AG10803 (cell line): ENCODE measurements around the gene RBM18.

ENCODE experiments used
- DNase-seq: peaks from one replicate; pipeline ENCODE4 v3.0.0; 2010; ENCODE audit warnings: low read depth
- H3K4me3 ChIP-seq: 2 replicates; pipeline ENCODE4 v1.5.1; 2011; ENCODE audit warnings: mild to moderate bottlenecking, low read length, control low read depth
- CTCF ChIP-seq: conservative IDR thresholded peaks from 2 replicates; pipeline ENCODE4 v1.5.1; 2011; ENCODE audit warnings: mild to moderate bottlenecking, low read length, control low read depth, inconsistent platforms

RBM18 gene

GRCh38 chr9:122205176-122205575 is 59.5 kb downstream of the RBM18 start:
- no peak for DNase-seq
- no peak for TF ChIP-seq CTCF
- H3K4me3 ChIP-seq = no peak overlapping the region

GRCh38 chr9:122204491-122204890 is 60.1 kb downstream of the RBM18 start:
- no peak overlapping the region for H3K4me3 ChIP-seq
- no peak for DNase-seq
- TF ChIP-seq CTCF = no peak

GRCh38 chr9:122204055-122204454 is 60.6 kb downstream of the RBM18 start:
- no peak for TF ChIP-seq CTCF
- no peak overlapping the region for H3K4me3 ChIP-seq
- no peak for DNase-seq

- TF ChIP-seq CTCF = no peak
- no peak overlapping the region for H3K4me3 ChIP-seq
- DNase-seq = no peak
These were observed 62.5 kb downstream of the RBM18 start for GRCh38 chr9:122202111-122202510.

- TF ChIP-seq CTCF = no peak
- H3K4me3 ChIP-seq = no peak overlapping the region
- peak; percentile 31 for DNase-seq
These were observed 63.0 kb downstream of the RBM18 start for GRCh38 chr9:122201641-122202040.

- DNase-seq = peak; percentile 27
- TF ChIP-seq CTCF = no peak
- no peak overlapping the region for H3K4me3 ChIP-seq
These were observed 63.6 kb downstream of the RBM18 start for GRCh38 chr9:122200960-122201595.

GRCh38 chr9:122197882-122198281 is 66.8 kb downstream of the RBM18 start:
- no peak overlapping the region for H3K4me3 ChIP-seq
- no peak for TF ChIP-seq CTCF
- DNase-seq = no peak
